WTC11 (cell line): ENCODE results near the gene SRSF1. TPM values are rescaled to one million over a fixed set of nuclear protein-coding genes. Genes with fewer than 3 reads are reported as not detected.
"Not testable (repeated sequence)": the region's sequence is repeated elsewhere in the genome, so short reads cannot be mapped to it uniquely, and the experiment has no call there.

ENCODE experiments used
- ATAC-seq: fragments of 200-7000 bp; cut with Tn5 transposase; 2 replicates; pipeline ENCODE4 v1.10.0; 2021; ENCODE audit warnings: mild to moderate bottlenecking, moderate library complexity
- CTCF ChIA-PET: fragments of 300-600 bp; sonication (Branson Sonifier 250); formaldehyde crosslinking; loops from one replicate; lab custom pipeline; 2021; ENCODE audit warnings: antibody characterized with exemption; lab: Charles Lee
- POLR2A ChIA-PET: fragments of 350-600 bp; sonication (Branson Sonifier 250); formaldehyde crosslinking; loops from one replicate; lab custom pipeline; 2021; ENCODE audit warnings: antibody characterized with exemption; lab: Charles Lee
- DNase-seq: peaks from one replicate; pipeline ENCODE4 v3.0.0; 2021; ENCODE audit warnings: low spot score
- H3K27ac Mint-ChIP-seq: 2 replicates; pipeline ENCODE4 v1.8.0; 2021; ENCODE audit warnings: mixed read lengths
- H3K27me3 Mint-ChIP-seq: 2 replicates; pipeline ENCODE4 v1.8.0; 2021; ENCODE audit warnings: low read depth, mild to moderate bottlenecking, moderate library complexity, mixed read lengths
- H3K36me3 Mint-ChIP-seq: 2 replicates; pipeline ENCODE4 v1.8.0; 2021; ENCODE audit warnings: mixed read lengths
- H3K4me1 Mint-ChIP-seq: 2 replicates; pipeline ENCODE4 v1.8.0; 2022; ENCODE audit warnings: mixed read lengths
- H3K4me3 Mint-ChIP-seq: 2 replicates; pipeline ENCODE4 v1.8.0; 2021; ENCODE audit warnings: mild to moderate bottlenecking, moderate library complexity, mixed read lengths
- H3K9me3 Mint-ChIP-seq: 2 replicates; pipeline ENCODE4 v1.8.0; 2021; ENCODE audit warnings: mixed read lengths
- GRHL2 ChIP-seq: fragments of 250-450 bp; sonication (Bioruptor Pico); IDR thresholded peaks from 2 replicates; pipeline ENCODE4 v1.8.0; 2022; ENCODE audit warnings: mild to moderate bottlenecking, moderate library complexity; ENCODE audit not compliant: insufficient replicate concordance, severe bottlenecking
- HMGXB4 ChIP-seq: sonication (generic); formaldehyde crosslinking; IDR thresholded peaks from 2 replicates; pipeline ENCODE4 v1.8.1; 2023; ENCODE audit warnings: mild to moderate bottlenecking, moderate library complexity, missing genetic modification reagents
- IRF2 ChIP-seq: sonication (generic); formaldehyde crosslinking; IDR thresholded peaks from 2 replicates; pipeline ENCODE4 v1.8.0; 2022; ENCODE audit warnings: low read depth, missing genetic modification reagents, borderline replicate concordance
- JUN ChIP-seq: sonication (generic); formaldehyde crosslinking; IDR thresholded peaks from 2 replicates; pipeline ENCODE4 v1.8.0; 2023; ENCODE audit warnings: mild to moderate bottlenecking, missing genetic modification reagents
- OVOL2 ChIP-seq: fragments of 250-450 bp; sonication (Bioruptor Pico); IDR thresholded peaks from 2 replicates; pipeline ENCODE4 v1.9.0; 2021; ENCODE audit warnings: mild to moderate bottlenecking, borderline replicate concordance
- PRRX2 ChIP-seq: fragments of 250-450 bp; sonication (Bioruptor Pico); IDR thresholded peaks from 2 replicates; pipeline ENCODE4 v1.8.0; 2021; ENCODE audit warnings: mild to moderate bottlenecking
- SOX15 ChIP-seq: fragments of 250-450 bp; sonication (Bioruptor Pico); IDR thresholded peaks from 2 replicates; pipeline ENCODE4 v1.9.0; 2021; ENCODE audit warnings: mild to moderate bottlenecking
- SP1 ChIP-seq: sonication (generic); formaldehyde crosslinking; conservative IDR thresholded peaks from 2 replicates; pipeline ENCODE4 v1.8.1; 2022; ENCODE audit warnings: missing genetic modification reagents
- ZBTB21 ChIP-seq: sonication (generic); formaldehyde crosslinking; IDR thresholded peaks from 2 replicates; pipeline ENCODE4 v1.8.1; 2023; ENCODE audit warnings: mild to moderate bottlenecking, missing genetic modification reagents, borderline replicate concordance
- ZNF263 ChIP-seq: sonication (generic); formaldehyde crosslinking; IDR thresholded peaks from 2 replicates; pipeline ENCODE4 v1.8.1; 2022; ENCODE audit warnings: low read depth, mild to moderate bottlenecking, moderate library complexity, missing genetic modification reagents
- total RNA-seq: library from RNA; stranded (reverse); gene quantifications from 3 replicates; pipeline ENCODE4 v1.2.3, GENCODE V29; 2021
- TF ChIP-seq, protein P1 (sequence below): sonication (generic); formaldehyde crosslinking; conservative IDR thresholded peaks from 2 replicates; pipeline ENCODE4 v1.8.1; 2023; ENCODE audit warnings: mild to moderate bottlenecking, low read depth, missing genetic modification reagents, moderate library complexity
- TF ChIP-seq, protein P2 (sequence below): sonication (generic); formaldehyde crosslinking; IDR thresholded peaks from 2 replicates; pipeline ENCODE4 v1.8.0; 2023; ENCODE audit warnings: missing genetic modification reagents

SRSF1 gene
- total RNA-seq, 1 experiment from 2014 or later = 387 TPM

GRCh38 chr17:58046239-58047094, 39.4 kb upstream of the SRSF1 start:
- peak overlapping the region; percentile 32 for H3K4me3 Mint-ChIP-seq
- peaks cover 13% of the 10 kb centered on the region for H3K9me3 Mint-ChIP-seq
- ChIA-PET POLR2A (no interaction called here), CTCF (interaction anchor here (0.5 to 1.4 kb wide), 4 partner anchors 47 to 183 kb away, joined by 3 to 4 read pairs (median 3); no protein-coding TSS in a partner anchor)
- H3K36me3 Mint-ChIP-seq = no peaks in the 10 kb centered on the region
- peaks cover 16% of the 10 kb centered on the region for H3K4me1 Mint-ChIP-seq
- DNase-seq (peak; percentile 42), ATAC-seq (peak; percentile 91)
- TF ChIP-seq, protein P1, sequence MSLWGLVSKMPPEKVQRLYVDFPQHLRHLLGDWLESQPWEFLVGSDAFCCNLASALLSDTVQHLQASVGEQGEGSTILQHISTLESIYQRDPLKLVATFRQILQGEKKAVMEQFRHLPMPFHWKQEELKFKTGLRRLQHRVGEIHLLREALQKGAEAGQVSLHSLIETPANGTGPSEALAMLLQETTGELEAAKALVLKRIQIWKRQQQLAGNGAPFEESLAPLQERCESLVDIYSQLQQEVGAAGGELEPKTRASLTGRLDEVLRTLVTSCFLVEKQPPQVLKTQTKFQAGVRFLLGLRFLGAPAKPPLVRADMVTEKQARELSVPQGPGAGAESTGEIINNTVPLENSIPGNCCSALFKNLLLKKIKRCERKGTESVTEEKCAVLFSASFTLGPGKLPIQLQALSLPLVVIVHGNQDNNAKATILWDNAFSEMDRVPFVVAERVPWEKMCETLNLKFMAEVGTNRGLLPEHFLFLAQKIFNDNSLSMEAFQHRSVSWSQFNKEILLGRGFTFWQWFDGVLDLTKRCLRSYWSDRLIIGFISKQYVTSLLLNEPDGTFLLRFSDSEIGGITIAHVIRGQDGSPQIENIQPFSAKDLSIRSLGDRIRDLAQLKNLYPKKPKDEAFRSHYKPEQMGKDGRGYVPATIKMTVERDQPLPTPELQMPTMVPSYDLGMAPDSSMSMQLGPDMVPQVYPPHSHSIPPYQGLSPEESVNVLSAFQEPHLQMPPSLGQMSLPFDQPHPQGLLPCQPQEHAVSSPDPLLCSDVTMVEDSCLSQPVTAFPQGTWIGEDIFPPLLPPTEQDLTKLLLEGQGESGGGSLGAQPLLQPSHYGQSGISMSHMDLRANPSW (CRISPR knock-in tag) = no peak
- no peak for TF ChIP-seq OVOL2 (CRISPR knock-in tag)
- 0 out of 2 replicates have a peak, but pooled peaks have one; percentile 46 for TF ChIP-seq ZNF263 (CRISPR knock-in tag)
- no peak for TF ChIP-seq PRRX2 (CRISPR knock-in tag)
- no peak for TF ChIP-seq GRHL2 (CRISPR knock-in tag)
- peaks cover 4% of the 10 kb centered on the region; the same call in 1 of the 2 replicates for H3K27me3 Mint-ChIP-seq
- H3K27ac Mint-ChIP-seq = no peak overlapping the region

GRCh38 chr17:58044256-58044655, 37.2 kb upstream of the SRSF1 start:
- POLR2A ChIA-PET, H3K27ac Mint-ChIP-seq, ATAC-seq, H3K27me3 Mint-ChIP-seq, DNase-seq, H3K36me3 Mint-ChIP-seq, H3K4me3 Mint-ChIP-seq: not testable (repeated sequence)
- CTCF ChIA-PET = interaction anchor here (1.2 kb wide), 1 partner anchor 53 kb away, joined by 3 read pairs; no protein-coding TSS in a partner anchor
- H3K4me1 Mint-ChIP-seq = peaks cover 18% of the 10 kb centered on the region
- H3K9me3 Mint-ChIP-seq = peaks cover 13% of the 10 kb centered on the region

DNA sequence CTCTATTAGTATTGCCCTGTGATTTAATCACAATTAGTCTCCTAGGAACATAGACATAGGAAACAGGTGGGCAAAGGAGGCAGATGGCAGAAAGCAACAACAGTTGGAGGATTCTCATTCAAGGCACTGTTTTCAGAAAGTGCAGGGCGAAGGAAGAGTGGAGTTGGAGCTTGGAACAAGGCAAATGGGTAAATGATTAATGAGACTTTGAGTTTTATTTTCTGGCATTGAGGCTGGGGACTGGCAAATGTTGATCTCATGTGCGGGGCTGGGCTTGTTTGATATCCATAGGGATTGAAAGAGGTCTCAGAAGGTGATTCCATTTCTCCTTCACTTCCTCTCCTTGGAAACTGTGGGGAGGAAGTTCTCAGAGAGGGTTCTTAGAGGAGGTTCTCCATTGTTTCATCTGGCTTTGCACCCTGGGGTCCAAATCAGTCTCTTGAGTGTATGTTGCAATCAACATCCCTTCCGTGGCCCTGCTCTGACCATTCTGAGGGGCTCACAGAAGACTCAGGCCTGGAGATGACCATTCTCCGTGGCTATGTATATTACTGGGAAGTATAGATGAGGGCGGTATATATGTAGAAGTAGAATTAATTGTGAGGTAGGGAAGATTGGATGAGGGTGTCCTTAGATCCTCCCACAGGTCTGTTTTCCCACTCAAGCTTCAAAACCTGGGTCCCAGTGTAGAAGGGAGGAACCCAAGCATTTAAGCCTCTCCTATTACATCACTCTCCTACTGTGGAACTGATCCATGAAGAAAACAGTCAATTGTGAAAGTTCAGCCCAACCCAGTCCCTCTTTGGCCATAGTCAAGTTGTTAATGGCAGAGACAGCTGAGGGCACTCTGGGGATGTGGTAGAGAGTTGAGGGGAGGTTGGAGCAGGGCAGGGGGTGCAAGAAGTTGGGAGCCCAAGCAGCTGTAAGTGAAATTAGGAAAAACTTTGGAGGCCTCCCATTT, 36.5 kb upstream of the SRSF1 start:
- DNase-seq (no peak), ATAC-seq (no peak)
- TF ChIP-seq SP1 (CRISPR knock-in tag) = no peak
- TF ChIP-seq HMGXB4 (CRISPR knock-in tag) = no peak
- TF ChIP-seq SOX15 (CRISPR knock-in tag) = no peak
- no peak for TF ChIP-seq GRHL2 (CRISPR knock-in tag)
- no peak for TF ChIP-seq ZBTB21 (CRISPR knock-in tag)
- no peak for TF ChIP-seq IRF2 (CRISPR knock-in tag)
- CTCF ChIA-PET = no interaction called here
- Mint-ChIP-seq H3K4me3 (no peak overlapping the region), H3K27ac (no peak overlapping the region), H3K4me1 (peaks cover 18% of the 10 kb centered on the region), H3K9me3 (peaks cover 13% of the 10 kb centered on the region), H3K36me3 (no peaks in the 10 kb centered on the region), H3K27me3 (peaks cover 4% of the 10 kb centered on the region; the same call in 1 of the 2 replicates)
- POLR2A ChIA-PET = no interaction called here

- TF ChIP-seq PRRX2 (CRISPR knock-in tag) (no peak), JUN (no peak), SP1 (CRISPR knock-in tag) (no peak)
- TF ChIP-seq, protein P2, sequence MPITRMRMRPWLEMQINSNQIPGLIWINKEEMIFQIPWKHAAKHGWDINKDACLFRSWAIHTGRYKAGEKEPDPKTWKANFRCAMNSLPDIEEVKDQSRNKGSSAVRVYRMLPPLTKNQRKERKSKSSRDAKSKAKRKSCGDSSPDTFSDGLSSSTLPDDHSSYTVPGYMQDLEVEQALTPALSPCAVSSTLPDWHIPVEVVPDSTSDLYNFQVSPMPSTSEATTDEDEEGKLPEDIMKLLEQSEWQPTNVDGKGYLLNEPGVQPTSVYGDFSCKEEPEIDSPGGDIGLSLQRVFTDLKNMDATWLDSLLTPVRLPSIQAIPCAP = no peak
- TF ChIP-seq, all 79 proteins: peak for 0
- peaks cover 13% of the 10 kb centered on the region for H3K9me3 Mint-ChIP-seq
- H3K4me1 Mint-ChIP-seq = peaks cover 5% of the 10 kb centered on the region
- ChIA-PET POLR2A (interaction anchor here (1.1 kb wide), 1 partner anchor 34 kb away, joined by 5 read pairs; the partner anchor contains the start of gene SRSF1), CTCF (interaction anchor here (0.6 kb wide), 1 partner anchor 267 kb away, joined by 3 read pairs; no protein-coding TSS in a partner anchor)
- no peak overlapping the region for H3K27ac Mint-ChIP-seq
- peaks cover 4% of the 10 kb centered on the region; the same call in 1 of the 2 replicates for H3K27me3 Mint-ChIP-seq
- no peaks in the 10 kb centered on the region for H3K36me3 Mint-ChIP-seq
- no peak for DNase-seq
- ATAC-seq = no peak
- H3K4me3 Mint-ChIP-seq = no peak overlapping the region
Observed at GRCh38 chr17:58041161-58041560, 34.1 kb upstream of the SRSF1 start.
